ENCODE measurements around the gene IGLON5. TPM values are rescaled to one million over a fixed set of nuclear protein-coding genes. Genes with fewer than 3 reads are reported as not detected.

IGLON5 gene
- polyA plus RNA-seq, 1 experiment = not detected

- TF ChIP-seq, protein P1, sequence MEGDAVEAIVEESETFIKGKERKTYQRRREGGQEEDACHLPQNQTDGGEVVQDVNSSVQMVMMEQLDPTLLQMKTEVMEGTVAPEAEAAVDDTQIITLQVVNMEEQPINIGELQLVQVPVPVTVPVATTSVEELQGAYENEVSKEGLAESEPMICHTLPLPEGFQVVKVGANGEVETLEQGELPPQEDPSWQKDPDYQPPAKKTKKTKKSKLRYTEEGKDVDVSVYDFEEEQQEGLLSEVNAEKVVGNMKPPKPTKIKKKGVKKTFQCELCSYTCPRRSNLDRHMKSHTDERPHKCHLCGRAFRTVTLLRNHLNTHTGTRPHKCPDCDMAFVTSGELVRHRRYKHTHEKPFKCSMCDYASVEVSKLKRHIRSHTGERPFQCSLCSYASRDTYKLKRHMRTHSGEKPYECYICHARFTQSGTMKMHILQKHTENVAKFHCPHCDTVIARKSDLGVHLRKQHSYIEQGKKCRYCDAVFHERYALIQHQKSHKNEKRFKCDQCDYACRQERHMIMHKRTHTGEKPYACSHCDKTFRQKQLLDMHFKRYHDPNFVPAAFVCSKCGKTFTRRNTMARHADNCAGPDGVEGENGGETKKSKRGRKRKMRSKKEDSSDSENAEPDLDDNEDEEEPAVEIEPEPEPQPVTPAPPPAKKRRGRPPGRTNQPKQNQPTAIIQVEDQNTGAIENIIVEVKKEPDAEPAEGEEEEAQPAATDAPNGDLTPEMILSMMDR (IDR thresholded peaks at IDR 0.05; ENCODE audit: low read depth, low read length) = no peak
- DNase-seq (ENCODE audit: low read depth, low spot score) = peak; percentile 79
- ChIA-PET POLR2A (interaction anchor here (1.0 to 2.1 kb wide), 3 partner anchors 9 to 19 kb away, joined by 4 to 13 read pairs (median 6); no protein-coding TSS in a partner anchor), CTCF (interaction anchor here (0.8 to 1.5 kb wide), 6 partner anchors 9 to 302 kb away, joined by 3 to 17 read pairs (median 4); no protein-coding TSS in a partner anchor)
- Histone ChIP-seq H3K27ac (ENCODE audit: low read depth, low read length) (peak overlapping the region; percentile 78), H3K27me3 (ENCODE audit: control insufficient read depth, insufficient read depth, low read length) (no peaks in the 10 kb centered on the region), H3K4me3 (ENCODE audit: low read depth, low read length) (no peak overlapping the region), H3K9me3 (ENCODE audit: control insufficient read depth, insufficient read depth, low read length) (no peaks in the 10 kb centered on the region; the same call in 1 of the 2 replicates)
Measured at GRCh38 chr19:51359294-51359693, 47.9 kb downstream of the IGLON5 start.

- POLR2A ChIA-PET = no interaction called here
- CTCF ChIA-PET = no interaction called here
- Histone ChIP-seq H3K9me3 (ENCODE audit: control insufficient read depth, insufficient read depth, low read length) (no peaks in the 10 kb centered on the region; the same call in 1 of the 2 replicates), H3K4me3 (ENCODE audit: low read depth, low read length) (no peak overlapping the region), H3K27ac (ENCODE audit: low read depth, low read length) (no peak overlapping the region), H3K27me3 (ENCODE audit: control insufficient read depth, insufficient read depth, low read length) (no peaks in the 10 kb centered on the region)
- no peak for DNase-seq (ENCODE audit: low read depth, low spot score)
- TF ChIP-seq, protein P1 (IDR thresholded peaks at IDR 0.05; ENCODE audit: low read depth, low read length) = no peak
Measured at GRCh38 chr19:51361239-51361638, 49.8 kb downstream of the IGLON5 start.

- H3K27me3 ChIP-seq (ENCODE audit: control insufficient read depth, insufficient read depth, low read length) = no peaks in the 10 kb centered on the region
- H3K27ac ChIP-seq (ENCODE audit: low read depth, low read length) = no peak overlapping the region
- H3K4me3 ChIP-seq (ENCODE audit: low read depth, low read length) = no peak overlapping the region
- ChIA-PET CTCF (interaction anchor here (0.6 to 0.8 kb wide), 2 partner anchors 25 to 58 kb away, joined by 3 read pairs; no protein-coding TSS in a partner anchor), POLR2A (no interaction called here)
- TF ChIP-seq, protein P1 (IDR thresholded peaks at IDR 0.05; ENCODE audit: low read depth, low read length) = no peak
- no peak for DNase-seq (ENCODE audit: low read depth, low spot score)
- no peaks in the 10 kb centered on the region; the same call in 1 of the 2 replicates for H3K9me3 ChIP-seq (ENCODE audit: control insufficient read depth, insufficient read depth, low read length)
Measured at GRCh38 chr19:51364200-51365106, 53.0 kb downstream of the IGLON5 start.

GRCh38 chr19:51365211-51365964, 53.9 kb downstream of the IGLON5 start:
- ChIA-PET POLR2A (interaction anchor here (0.5 to 1.7 kb wide), 4 partner anchors 26 to 339 kb away, joined by 3 to 11 read pairs (median 5); no protein-coding TSS in a partner anchor), CTCF (interaction anchor here (0.6 to 1.7 kb wide), 3 partner anchors 8 to 641 kb away, joined by 3 to 7 read pairs (median 3); no protein-coding TSS in a partner anchor)
- no peaks in the 10 kb centered on the region for H3K27me3 ChIP-seq (ENCODE audit: control insufficient read depth, insufficient read depth, low read length)

More at GRCh38 chr19:51365211-51365964, 53.9 kb downstream of the IGLON5 start:
- peak overlapping the region; percentile 61 for H3K27ac ChIP-seq (ENCODE audit: low read depth, low read length)
- no peak for DNase-seq (ENCODE audit: low read depth, low spot score)
- peak overlapping the region; percentile 90 for H3K4me3 ChIP-seq (ENCODE audit: low read depth, low read length)
- H3K9me3 ChIP-seq (ENCODE audit: control insufficient read depth, insufficient read depth, low read length) = no peaks in the 10 kb centered on the region; the same call in 1 of the 2 replicates
- TF ChIP-seq, protein P1 (IDR thresholded peaks at IDR 0.05; ENCODE audit: low read depth, low read length) = no peak; the same call in 1 of the 2 replicates
